ENCODE measurements around the gene SENP1. TPM values are rescaled to one million over a fixed set of nuclear protein-coding genes. Genes with fewer than 3 reads are reported as not detected.

SENP1 gene
- total and polyA plus RNA-seq, 8 donors = 13.3 to 28.0 (median 24.6) TPM

- Histone ChIP-seq H3K27me3 (no peaks in the 10 kb centered on the region), H3K4me1 (no peaks in the 10 kb centered on the region), H3K4me3 (no peak overlapping the region), H3K9me3 (no peaks in the 10 kb centered on the region), H3K27ac (no peak overlapping the region), H3K36me3 (peaks cover 0 to 92% of the 10 kb centered on the region in 2 donors)
- intact Hi-C loops (cut with DNase I) = no loop called here
- ATAC-seq (no peak), DNase-seq (no peak)
- TF ChIP-seq CTCF (IDR thresholded peaks at IDR 0.05) = no peak
These were observed 35.1 kb downstream of the SENP1 start for GRCh38 chr12:48070731-48071130.

GRCh38 chr12:48070033-48070432, 35.8 kb downstream of the SENP1 start:
- Histone ChIP-seq H3K4me3 (no peak overlapping the region), H3K36me3 (peaks cover 0 to 95% of the 10 kb centered on the region in 2 donors), H3K4me1 (no peaks in the 10 kb centered on the region), H3K27ac (no peak overlapping the region), H3K9me3 (no peaks in the 10 kb centered on the region), H3K27me3 (no peaks in the 10 kb centered on the region)
- intact Hi-C loops (cut with DNase I) = no loop called here
- DNase-seq = no peak
- no peak for ATAC-seq
- TF ChIP-seq CTCF (IDR thresholded peaks at IDR 0.05) = no peak

GRCh38 chr12:48069241-48069640, 36.6 kb downstream of the SENP1 start:
- TF ChIP-seq CTCF (IDR thresholded peaks at IDR 0.05) = no peak

GRCh38 chr12:48068457-48068856, 37.4 kb downstream of the SENP1 start:
- peaks cover 0 to 96% of the 10 kb centered on the region in 2 donors for H3K36me3 ChIP-seq
- ATAC-seq (peak; percentile 62), DNase-seq (no peak)
- H3K9me3 ChIP-seq = no peaks in the 10 kb centered on the region
- TF ChIP-seq CTCF (IDR thresholded peaks at IDR 0.05) = no peak
- no peaks in the 10 kb centered on the region for H3K27me3 ChIP-seq
- H3K4me3 ChIP-seq = no peak overlapping the region
- peak overlapping the region in 1 of 2 donors; percentile 65 for H3K27ac ChIP-seq
- H3K4me1 ChIP-seq = no peaks in the 10 kb centered on the region
- intact Hi-C loops (cut with DNase I) = no loop called here

More at GRCh38 chr12:48069241-48069640, 36.6 kb downstream of the SENP1 start:
- peak overlapping the region in 1 of 2 donors; percentile 65 for H3K27ac ChIP-seq
- intact Hi-C loops (cut with DNase I) = no loop called here
- DNase-seq (no peak), ATAC-seq (no peak)
- no peaks in the 10 kb centered on the region for H3K27me3 ChIP-seq
- no peak overlapping the region for H3K4me3 ChIP-seq
- H3K36me3 ChIP-seq = peaks cover 0 to 96% of the 10 kb centered on the region in 2 donors
- H3K9me3 ChIP-seq = no peaks in the 10 kb centered on the region
- no peaks in the 10 kb centered on the region for H3K4me1 ChIP-seq

GRCh38 chr12:48067250-48067938, 38.5 kb downstream of the SENP1 start:
- Histone ChIP-seq H3K4me3 (no peak overlapping the region), H3K36me3 (peaks cover 0 to 98% of the 10 kb centered on the region in 2 donors)
- TF ChIP-seq CTCF (IDR thresholded peaks at IDR 0.05) = no peak

More at GRCh38 chr12:48067250-48067938, 38.5 kb downstream of the SENP1 start:
- intact Hi-C loops (cut with DNase I) = no loop called here
- Histone ChIP-seq H3K27me3 (no peaks in the 10 kb centered on the region), H3K27ac (no peak overlapping the region), H3K4me1 (no peaks in the 10 kb centered on the region), H3K9me3 (no peaks in the 10 kb centered on the region)
- DNase-seq (no peak), ATAC-seq (no peak)
